NCI-H345 (cell line): Measurements from ENCODE around the gene GRIA1.
"Not testable (repeated sequence)": the region's sequence is repeated elsewhere in the genome, so short reads cannot be mapped to it uniquely, and the experiment has no call there.

Source experiments
- DNase-seq: peaks from one replicate; lab custom pipeline; 2025; lab: John Stamatoyannopoulos, UW

GRIA1 gene

GRCh38 chr5:153835891-153836515 lies 345.5 kb downstream of the GRIA1 start:
- DNase-seq: no peak

GRCh38 chr5:153849303-153850113 lies 359.0 kb downstream of the GRIA1 start:
- DNase-seq: not testable (repeated sequence)

GRCh38 chr5:153860195-153860886 lies 369.9 kb downstream of the GRIA1 start:
- DNase-seq: no peak

- DNase-seq: not testable (repeated sequence)
These were observed 372.4 kb downstream of the GRIA1 start for GRCh38 chr5:153862906-153863305.
